ENCODE measurements around the gene CDC5L.

The CDC5L gene

GRCh38 chr6:44462797-44463727, 75.6 kb downstream of the CDC5L start:
- no peak for TF ChIP-seq EZH2phosphoT487 (IDR thresholded peaks at IDR 0.05; ENCODE audit: borderline replicate concordance)
- TF ChIP-seq CTCF (conservative IDR thresholded peaks at IDR 0.05; ENCODE audit: low read length) = no peak
- Histone ChIP-seq H3K4me2 (ENCODE audit: low read depth, low read length, poor library complexity, severe bottlenecking) (no peak overlapping the region), H3K27me3 (ENCODE audit: insufficient read depth, low read length, poor library complexity, severe bottlenecking) (no peaks in the 10 kb centered on the region), H3K4me1 (ENCODE audit: insufficient read depth, low read length, poor library complexity, severe bottlenecking) (peaks cover 5% of the 10 kb centered on the region), H3K9ac (ENCODE audit: low read depth, low read length, poor library complexity, severe bottlenecking) (no peak overlapping the region), H3K79me2 (ENCODE audit: insufficient read depth, low read length) (no peaks in the 10 kb centered on the region), H2AFZ (ENCODE audit: low read length) (no peak overlapping the region), H3K4me3 (ENCODE audit: low read length, poor library complexity, severe bottlenecking) (no peak overlapping the region), H3K9me2 (replicated peaks; ENCODE audit: low read depth, low read length) (no peaks in the 10 kb centered on the region), H3K9me3 (ENCODE audit: insufficient read depth, low read depth, low read length) (no peaks in the 10 kb centered on the region), H3F3A (ENCODE audit: low read depth) (no peaks in the 10 kb centered on the region), H4K20me1 (ENCODE audit: insufficient read depth, low read length, poor library complexity, severe bottlenecking) (no peaks in the 10 kb centered on the region), H3K36me3 (ENCODE audit: insufficient read depth, low read length) (no peaks in the 10 kb centered on the region)

GRCh38 chr6:44463728-44464450, 76.4 kb downstream of the CDC5L start:
- Histone ChIP-seq H2AFZ (ENCODE audit: low read length) (no peak overlapping the region), H3K4me1 (ENCODE audit: insufficient read depth, low read length, poor library complexity, severe bottlenecking) (peaks cover 5% of the 10 kb centered on the region), H3K9me3 (ENCODE audit: insufficient read depth, low read depth, low read length) (no peaks in the 10 kb centered on the region), H3K4me3 (ENCODE audit: low read length, poor library complexity, severe bottlenecking) (no peak overlapping the region), H3K9ac (ENCODE audit: low read depth, low read length, poor library complexity, severe bottlenecking) (no peak overlapping the region), H3K4me2 (ENCODE audit: low read depth, low read length, poor library complexity, severe bottlenecking) (no peak overlapping the region), H3K79me2 (ENCODE audit: insufficient read depth, low read length) (no peaks in the 10 kb centered on the region), H3K27me3 (ENCODE audit: insufficient read depth, low read length, poor library complexity, severe bottlenecking) (no peaks in the 10 kb centered on the region), H4K20me1 (ENCODE audit: insufficient read depth, low read length, poor library complexity, severe bottlenecking) (no peaks in the 10 kb centered on the region), H3F3A (ENCODE audit: low read depth) (no peaks in the 10 kb centered on the region), H3K36me3 (ENCODE audit: insufficient read depth, low read length) (no peaks in the 10 kb centered on the region), H3K9me2 (replicated peaks; ENCODE audit: low read depth, low read length) (no peaks in the 10 kb centered on the region)
- TF ChIP-seq CTCF (conservative IDR thresholded peaks at IDR 0.05; ENCODE audit: low read length) (no peak), EZH2phosphoT487 (IDR thresholded peaks at IDR 0.05; ENCODE audit: borderline replicate concordance) (no peak)

- no peak overlapping the region for H3K4me2 ChIP-seq (ENCODE audit: low read depth, low read length, poor library complexity, severe bottlenecking)
- H3K79me2 ChIP-seq (ENCODE audit: insufficient read depth, low read length) = no peaks in the 10 kb centered on the region
- H3K27me3 ChIP-seq (ENCODE audit: insufficient read depth, low read length, poor library complexity, severe bottlenecking) = no peaks in the 10 kb centered on the region
- peaks cover 5% of the 10 kb centered on the region for H3K4me1 ChIP-seq (ENCODE audit: insufficient read depth, low read length, poor library complexity, severe bottlenecking)
- H3K9ac ChIP-seq (ENCODE audit: low read depth, low read length, poor library complexity, severe bottlenecking) = no peak overlapping the region
- H3F3A ChIP-seq (ENCODE audit: low read depth) = no peaks in the 10 kb centered on the region
- no peak overlapping the region for H2AFZ ChIP-seq (ENCODE audit: low read length)
- H3K9me3 ChIP-seq (ENCODE audit: insufficient read depth, low read depth, low read length) = no peaks in the 10 kb centered on the region
- H3K4me3 ChIP-seq (ENCODE audit: low read length, poor library complexity, severe bottlenecking) = no peak overlapping the region
- H4K20me1 ChIP-seq (ENCODE audit: insufficient read depth, low read length, poor library complexity, severe bottlenecking) = no peaks in the 10 kb centered on the region
- H3K9me2 ChIP-seq (replicated peaks; ENCODE audit: low read depth, low read length) = no peaks in the 10 kb centered on the region
- no peak for TF ChIP-seq CTCF (conservative IDR thresholded peaks at IDR 0.05; ENCODE audit: low read length)
- no peak for TF ChIP-seq EZH2phosphoT487 (IDR thresholded peaks at IDR 0.05; ENCODE audit: borderline replicate concordance)
- H3K36me3 ChIP-seq (ENCODE audit: insufficient read depth, low read length) = no peaks in the 10 kb centered on the region
These were observed 77.2 kb downstream of the CDC5L start for GRCh38 chr6:44464527-44465310.
